Large intestine (tissue), 3 donors: ENCODE data around the gene DAB2IP. TPM values are rescaled to one million over a fixed set of nuclear protein-coding genes. Genes with fewer than 3 reads are reported as not detected.

Source experiments
- DNase-seq, 2 donors: peaks; one replicate each; pipeline versions ENCODE4 v3.0.0 to v3.0.0-alpha.2; 2013
- H3K27ac ChIP-seq: one replicate; pipeline ENCODE4 v1.5.1; 2013; ENCODE audit warnings: low read length
- H3K27me3 ChIP-seq: 2 replicates; pipeline ENCODE4 v1.6.1; 2013; ENCODE audit warnings: low read length; ENCODE audit not compliant: control insufficient read depth, insufficient read depth
- H3K36me3 ChIP-seq: 2 replicates; pipeline ENCODE4 v1.6.1; 2013; ENCODE audit warnings: low read length; ENCODE audit not compliant: control insufficient read depth, insufficient read depth
- H3K4me1 ChIP-seq: one replicate; pipeline ENCODE4 v1.6.1; 2013; ENCODE audit warnings: low read length; ENCODE audit not compliant: control insufficient read depth, insufficient read depth
- H3K4me3 ChIP-seq: one replicate; pipeline ENCODE4 v1.5.1; 2013; ENCODE audit warnings: low read length
- H3K9me3 ChIP-seq: one replicate; pipeline ENCODE4 v1.6.1; 2013; ENCODE audit warnings: mild to moderate bottlenecking, low read depth, low read length, moderate library complexity; ENCODE audit not compliant: control insufficient read depth
- WGBS: methylation state at CpG from one replicate; pipeline ENCODE4 v1.1.5; 2013; ENCODE audit warnings: low lambda C conversion rate; ENCODE audit not compliant: insufficient coverage; 5-methylcytosine and 5-hydroxymethylcytosine counted together
- polyA plus RNA-seq: library from polyadenylated mRNA; unstranded; fragments of 120-200 nt; gene quantifications from one replicate; pipeline ENCODE4 v1.2.1, GENCODE V29; 2013

Gene DAB2IP
- polyA plus RNA-seq, 1 donor: 33.0 TPM

DNA sequence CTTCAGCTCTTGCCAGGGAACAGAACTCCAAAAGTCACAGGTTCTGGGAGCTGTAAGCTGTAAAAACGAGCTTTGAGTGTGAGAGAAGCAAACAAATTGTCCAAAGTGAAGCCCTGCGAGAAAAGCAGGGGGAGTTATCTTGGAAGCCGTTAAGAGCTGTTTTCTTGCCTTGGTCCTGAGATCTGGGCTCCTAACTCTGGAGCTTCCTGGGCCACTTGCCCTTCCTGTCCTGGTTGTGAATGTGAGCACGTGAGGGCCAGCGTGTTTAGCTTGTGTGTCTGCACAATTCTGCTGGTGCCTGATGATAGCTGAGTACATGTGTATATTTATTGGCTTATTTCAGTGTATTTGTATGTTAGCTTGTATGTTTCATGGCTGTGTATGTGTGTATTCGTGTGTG is 40.5 kb downstream of the DAB2IP start:
- peaks cover 15% of the 10 kb centered on the region for H3K4me1 ChIP-seq
- H3K27ac ChIP-seq: no peak overlapping the region
- no peaks in the 10 kb centered on the region for H3K9me3 ChIP-seq
- H3K4me3 ChIP-seq: no peak overlapping the region
- peaks cover 10% of the 10 kb centered on the region for H3K36me3 ChIP-seq
- H3K27me3 ChIP-seq: no peaks in the 10 kb centered on the region
- WGBS: no CpG with 5 or more reads among the region's 6 CpGs
- DNase-seq: no peak

- H3K4me1 ChIP-seq: peaks cover 12% of the 10 kb centered on the region
- no peaks in the 10 kb centered on the region for H3K9me3 ChIP-seq
- peaks cover 10% of the 10 kb centered on the region for H3K36me3 ChIP-seq
- H3K27ac ChIP-seq: no peak overlapping the region
- H3K27me3 ChIP-seq: no peaks in the 10 kb centered on the region
- no peak overlapping the region for H3K4me3 ChIP-seq
- WGBS: no CpG with 5 or more reads among the region's 14 CpGs
- peak in 1 of 2 donors; percentile 24 for DNase-seq
These were observed 41.4 kb downstream of the DAB2IP start for GRCh38 chr9:121692606-121693387.

GRCh38 chr9:121693388-121693670 is 41.9 kb downstream of the DAB2IP start:
- peaks cover 9% of the 10 kb centered on the region for H3K36me3 ChIP-seq
- no peak overlapping the region for H3K27ac ChIP-seq
- no peak overlapping the region for H3K4me3 ChIP-seq
- H3K9me3 ChIP-seq: no peaks in the 10 kb centered on the region
- no CpG with 5 or more reads among the region's 4 CpGs for WGBS
- peaks cover 12% of the 10 kb centered on the region for H3K4me1 ChIP-seq
- no peak for DNase-seq
- H3K27me3 ChIP-seq: peaks cover under 1% of the 10 kb centered on the region

DNA sequence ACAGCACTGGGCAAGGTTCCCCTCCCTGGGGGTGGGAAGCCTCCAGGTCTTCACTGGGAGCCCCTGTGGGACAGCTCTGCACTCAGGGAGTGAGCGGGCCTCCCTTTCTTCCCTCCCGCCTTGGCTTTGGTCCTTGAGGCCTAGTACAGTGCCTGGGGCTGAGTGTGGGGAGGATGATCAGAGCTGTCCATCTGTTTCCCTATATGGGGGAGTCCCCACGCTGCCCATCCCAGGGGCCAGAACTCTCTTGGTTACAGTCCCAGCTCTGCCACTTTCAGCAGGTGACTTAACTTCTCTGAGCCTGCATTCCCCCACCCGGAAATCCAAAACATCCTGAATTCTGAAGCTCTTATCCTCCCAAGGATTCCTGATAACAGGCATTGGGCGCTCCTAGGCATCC is 42.6 kb downstream of the DAB2IP start:
- DNase-seq: no peak
- H3K27ac ChIP-seq: no peak overlapping the region

DNA sequence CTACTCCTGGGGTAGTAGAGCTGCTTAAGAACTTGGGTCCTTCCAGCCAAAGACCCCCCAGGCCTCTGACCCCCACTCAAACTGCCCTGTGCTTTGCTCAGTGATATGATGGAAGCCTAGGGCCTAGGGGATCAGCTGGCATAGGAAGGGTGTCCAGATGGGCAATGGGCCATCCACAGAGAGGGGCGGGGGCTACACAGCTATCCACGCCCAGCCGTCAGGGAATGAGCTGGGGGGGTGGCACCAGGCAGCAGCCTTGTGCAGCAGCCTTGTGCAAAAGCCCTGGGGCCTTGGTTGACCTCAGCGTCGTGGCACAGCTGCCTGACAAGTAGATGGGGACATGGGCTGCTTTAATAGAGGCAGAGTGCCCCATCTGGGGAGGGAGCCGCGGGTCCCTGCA is 43.2 kb downstream of the DAB2IP start:
- peaks cover 11% of the 10 kb centered on the region for H3K4me1 ChIP-seq
- no peak overlapping the region for H3K4me3 ChIP-seq
- no CpG with 5 or more reads among the region's 7 CpGs for WGBS
- peaks cover 3% of the 10 kb centered on the region for H3K27me3 ChIP-seq
- DNase-seq: no peak
- no peak overlapping the region for H3K27ac ChIP-seq
- peaks cover 4% of the 10 kb centered on the region for H3K36me3 ChIP-seq
- H3K9me3 ChIP-seq: no peaks in the 10 kb centered on the region

More for the DNA sequence above, 42.6 kb downstream of the DAB2IP start:
- no CpG with 5 or more reads among the region's 5 CpGs for WGBS
- Histone ChIP-seq H3K4me3 (no peak overlapping the region), H3K27me3 (peaks cover 3% of the 10 kb centered on the region), H3K36me3 (peaks cover 4% of the 10 kb centered on the region), H3K9me3 (no peaks in the 10 kb centered on the region), H3K4me1 (peaks cover 15% of the 10 kb centered on the region)

- WGBS: no CpG with 5 or more reads among the region's 1 CpG
- H3K36me3 ChIP-seq: peaks cover 7% of the 10 kb centered on the region
These were observed 45.5 kb downstream of the DAB2IP start for GRCh38 chr9:121696930-121697329.

DNA sequence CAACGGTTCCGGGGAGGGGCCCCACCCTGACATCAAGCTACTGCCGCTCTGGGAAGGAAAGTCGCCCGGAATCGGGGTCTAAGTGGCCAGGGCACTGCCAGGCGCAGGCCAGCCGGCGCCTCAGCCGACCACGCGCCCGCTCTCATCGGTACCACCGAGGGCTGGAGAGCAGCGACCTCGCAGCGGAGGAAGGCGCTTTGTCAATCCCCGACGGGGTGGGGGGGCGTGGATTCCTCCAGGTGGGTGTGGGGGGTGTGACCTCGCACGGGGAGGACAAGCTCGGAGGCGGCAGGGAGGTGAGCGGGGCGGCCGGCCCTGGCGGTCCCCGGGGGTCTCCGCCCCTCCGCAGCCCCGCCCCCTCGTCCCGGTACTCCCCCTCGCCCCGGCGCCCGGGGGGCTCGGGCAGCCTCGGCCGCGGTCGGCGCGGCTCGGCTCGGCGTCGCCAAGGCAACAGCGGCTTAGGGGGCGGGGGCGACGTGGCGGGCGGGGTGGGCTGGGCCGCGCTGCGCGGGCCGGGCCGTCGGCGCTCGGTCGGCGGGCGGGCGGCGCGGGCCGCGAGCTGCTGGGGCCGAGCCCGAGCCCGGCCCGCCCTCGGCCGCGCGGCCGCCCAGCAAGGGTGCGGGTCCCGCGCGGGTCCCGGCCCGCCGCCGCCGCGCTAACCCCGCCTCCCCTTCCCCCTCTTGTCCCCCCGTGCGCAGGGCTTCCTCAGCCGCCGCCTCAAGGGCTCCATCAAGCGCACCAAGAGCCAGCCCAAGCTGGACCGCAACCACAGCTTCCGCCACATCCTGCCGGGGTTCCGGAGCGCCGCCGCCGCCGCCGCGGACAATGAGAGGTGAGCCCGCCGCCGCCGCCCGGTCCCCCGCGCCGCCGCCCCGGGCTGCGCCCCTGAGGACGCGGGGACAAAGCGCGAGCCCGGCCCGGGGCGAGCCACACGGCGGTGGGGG is 47.5 kb downstream of the DAB2IP start:
- Histone ChIP-seq H3K4me3 (peak overlapping the region; percentile 43), H3K9me3 (no peaks in the 10 kb centered on the region), H3K27me3 (peaks cover 3% of the 10 kb centered on the region), H3K4me1 (peaks cover 10% of the 10 kb centered on the region), H3K27ac (no peak overlapping the region), H3K36me3 (peaks cover 11% of the 10 kb centered on the region)
- DNase-seq: peak in 1 of 2 donors; percentile 55
- WGBS: no CpG with 5 or more reads among the region's 130 CpGs

More at GRCh38 chr9:121696930-121697329, 45.5 kb downstream of the DAB2IP start:
- H3K27me3 ChIP-seq: peaks cover 3% of the 10 kb centered on the region
- no peaks in the 10 kb centered on the region for H3K9me3 ChIP-seq
- peaks cover 16% of the 10 kb centered on the region for H3K4me1 ChIP-seq
- H3K27ac ChIP-seq: no peak overlapping the region
- H3K4me3 ChIP-seq: no peak overlapping the region
- no peak for DNase-seq

DNA sequence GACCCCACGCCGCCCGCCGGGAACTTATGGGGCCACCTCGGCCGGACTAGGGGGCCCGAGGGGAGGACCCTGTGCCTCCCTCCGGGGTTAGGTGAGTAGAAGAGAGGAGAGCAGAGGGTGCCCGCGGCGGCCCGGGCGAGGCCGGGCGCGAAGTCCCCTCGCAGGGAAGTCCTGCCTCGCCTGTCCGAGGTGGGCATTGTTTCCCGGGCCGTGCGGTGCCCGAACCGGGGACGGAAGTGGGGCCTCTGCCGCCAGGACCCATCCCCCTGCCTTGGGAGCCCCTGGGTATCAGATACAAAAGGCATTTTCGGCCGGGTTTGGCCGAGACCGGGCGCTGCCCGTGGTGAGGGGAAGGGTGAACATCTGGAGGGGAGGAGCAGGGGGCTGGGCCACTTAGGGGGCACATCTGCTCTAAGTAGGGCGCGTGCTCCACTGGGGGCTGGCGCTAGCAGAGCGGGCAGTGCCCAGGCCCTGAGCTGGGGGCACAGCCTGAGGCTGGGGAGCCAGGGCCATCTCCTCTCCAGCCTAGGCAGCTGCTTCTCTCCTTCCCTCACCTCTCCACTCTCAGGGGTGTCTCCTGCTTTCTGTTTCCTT is 48.2 kb downstream of the DAB2IP start:
- peaks cover 9% of the 10 kb centered on the region for H3K36me3 ChIP-seq
- no peaks in the 10 kb centered on the region for H3K9me3 ChIP-seq
- no CpG with 5 or more reads among the region's 36 CpGs for WGBS
- DNase-seq: no peak
- H3K4me3 ChIP-seq: peak overlapping the region; percentile 43
- H3K27ac ChIP-seq: no peak overlapping the region
- H3K4me1 ChIP-seq: peaks cover 10% of the 10 kb centered on the region
- peaks cover 3% of the 10 kb centered on the region for H3K27me3 ChIP-seq

DNA sequence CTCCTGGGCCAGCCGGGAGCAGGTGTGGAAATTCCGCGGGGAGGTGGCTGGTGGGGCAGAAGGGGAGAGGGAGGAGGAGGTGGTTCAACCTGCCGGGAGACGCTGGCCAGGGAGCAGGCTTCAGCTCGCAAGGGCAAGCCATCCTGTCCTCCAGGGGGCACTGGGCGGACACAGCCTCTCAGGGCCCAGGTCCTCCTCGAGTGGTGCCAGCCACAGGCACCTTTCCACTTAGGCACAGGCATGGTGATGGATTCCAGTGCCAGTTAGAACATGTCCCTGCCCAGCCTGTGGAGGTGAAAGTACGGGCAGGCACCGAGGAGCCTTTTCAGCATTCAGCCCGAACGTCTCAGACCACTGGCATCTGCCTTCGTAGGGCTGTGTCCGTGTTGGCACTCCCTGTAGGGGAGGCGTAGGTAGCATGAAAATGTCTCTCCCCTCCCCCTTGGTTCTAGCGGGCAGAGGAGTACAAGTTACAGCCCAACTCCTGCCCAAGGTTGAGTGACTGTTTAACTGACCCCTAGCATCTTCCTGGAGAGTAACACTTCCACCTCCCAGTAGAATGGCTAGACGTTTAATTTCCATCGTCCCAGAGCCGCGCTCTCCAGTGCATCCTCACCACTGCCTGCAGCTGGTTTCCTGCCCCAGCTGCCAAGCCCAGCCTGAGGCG is 48.9 kb downstream of the DAB2IP start:
- H3K36me3 ChIP-seq: peaks cover 11% of the 10 kb centered on the region
- H3K27me3 ChIP-seq: peaks cover 3% of the 10 kb centered on the region
- no peak overlapping the region for H3K27ac ChIP-seq
- no peaks in the 10 kb centered on the region for H3K9me3 ChIP-seq
- peak in 1 of 2 donors; percentile 31 for DNase-seq
- H3K4me3 ChIP-seq: peak overlapping the region; percentile 43
- WGBS: no CpG with 5 or more reads among the region's 21 CpGs
- peaks cover 10% of the 10 kb centered on the region for H3K4me1 ChIP-seq
